Mesothelial cell of epicardium (in vitro differentiated cells): ENCODE measurements around the gene PAQR5. TPM values are rescaled to one million over a fixed set of nuclear protein-coding genes. Genes with fewer than 3 reads are reported as not detected.

Source experiments
- DNase-seq, 2 experiments: peaks; one replicate each; pipeline ENCODE4 v3.0.0; 2021; ENCODE audit warnings: low spot score in 2 of 2; ENCODE audit not compliant: unreplicated experiment in 2 of 2
- H3K27ac Mint-ChIP-seq: 2 replicates; pipeline ENCODE4 v1.8.0; 2021; ENCODE audit warnings: mixed read lengths
- H3K27me3 Mint-ChIP-seq: 2 replicates; pipeline ENCODE4 v1.8.0; 2021; ENCODE audit warnings: low read depth, mixed read lengths
- H3K36me3 Mint-ChIP-seq: 2 replicates; pipeline ENCODE4 v1.8.0; 2021; ENCODE audit warnings: mixed read lengths
- H3K4me1 Mint-ChIP-seq: 2 replicates; pipeline ENCODE4 v1.8.0; 2021; ENCODE audit warnings: mixed read lengths
- H3K4me3 Mint-ChIP-seq: 2 replicates; pipeline ENCODE4 v1.8.0; 2021; ENCODE audit warnings: mild to moderate bottlenecking, moderate library complexity, mixed read lengths
- H3K9me3 Mint-ChIP-seq: 2 replicates; pipeline ENCODE4 v1.8.0; 2021; ENCODE audit warnings: mixed read lengths
- total RNA-seq: library from RNA; stranded (reverse); gene quantifications from 3 replicates; pipeline ENCODE4 v1.2.1, GENCODE V29; 2021
- TF ChIP-seq, protein P1 (sequence below): fragments of 200-600 bp; sonication (generic); IDR thresholded peaks from one replicate; pipeline ENCODE4 v1.5.0; 2021; ENCODE audit warnings: antibody characterized with exemption; ENCODE audit not compliant: unreplicated experiment

The PAQR5 gene
- total RNA-seq, 1 donor from 2014 or later, result 1.2 TPM

DNA sequence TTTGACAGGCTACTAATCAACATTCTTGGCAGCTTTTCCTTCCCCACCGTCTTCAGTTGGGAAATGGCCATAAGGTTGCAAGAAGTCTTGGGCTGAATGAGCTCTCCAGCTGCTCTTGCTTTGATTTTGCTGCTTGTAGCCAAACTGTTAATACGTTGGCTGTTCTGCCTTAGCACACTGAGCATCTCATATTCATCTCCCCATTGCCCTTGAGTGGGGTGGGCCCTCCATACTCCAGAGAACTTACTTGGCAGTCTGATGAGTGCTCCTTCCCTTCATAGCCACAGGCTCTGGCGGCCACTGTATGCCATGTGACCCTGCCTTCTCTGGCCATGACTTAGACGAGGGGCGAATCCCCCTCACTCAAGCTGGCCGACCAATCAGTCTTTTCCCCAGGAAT is 25.8 kb upstream of the PAQR5 start:
- H3K27me3 Mint-ChIP-seq, result no peaks in the 10 kb centered on the region
- H3K4me3 Mint-ChIP-seq, result no peak overlapping the region
- H3K4me1 Mint-ChIP-seq, result peaks cover 40% of the 10 kb centered on the region
- H3K9me3 Mint-ChIP-seq, result no peaks in the 10 kb centered on the region
- TF ChIP-seq, protein P1, sequence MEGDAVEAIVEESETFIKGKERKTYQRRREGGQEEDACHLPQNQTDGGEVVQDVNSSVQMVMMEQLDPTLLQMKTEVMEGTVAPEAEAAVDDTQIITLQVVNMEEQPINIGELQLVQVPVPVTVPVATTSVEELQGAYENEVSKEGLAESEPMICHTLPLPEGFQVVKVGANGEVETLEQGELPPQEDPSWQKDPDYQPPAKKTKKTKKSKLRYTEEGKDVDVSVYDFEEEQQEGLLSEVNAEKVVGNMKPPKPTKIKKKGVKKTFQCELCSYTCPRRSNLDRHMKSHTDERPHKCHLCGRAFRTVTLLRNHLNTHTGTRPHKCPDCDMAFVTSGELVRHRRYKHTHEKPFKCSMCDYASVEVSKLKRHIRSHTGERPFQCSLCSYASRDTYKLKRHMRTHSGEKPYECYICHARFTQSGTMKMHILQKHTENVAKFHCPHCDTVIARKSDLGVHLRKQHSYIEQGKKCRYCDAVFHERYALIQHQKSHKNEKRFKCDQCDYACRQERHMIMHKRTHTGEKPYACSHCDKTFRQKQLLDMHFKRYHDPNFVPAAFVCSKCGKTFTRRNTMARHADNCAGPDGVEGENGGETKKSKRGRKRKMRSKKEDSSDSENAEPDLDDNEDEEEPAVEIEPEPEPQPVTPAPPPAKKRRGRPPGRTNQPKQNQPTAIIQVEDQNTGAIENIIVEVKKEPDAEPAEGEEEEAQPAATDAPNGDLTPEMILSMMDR, result no peak
- no peaks in the 10 kb centered on the region for H3K36me3 Mint-ChIP-seq
- no peak overlapping the region for H3K27ac Mint-ChIP-seq
- no peak for DNase-seq

- no peaks in the 10 kb centered on the region for H3K36me3 Mint-ChIP-seq
- H3K4me1 Mint-ChIP-seq, result peaks cover 46% of the 10 kb centered on the region
- no peak overlapping the region for H3K4me3 Mint-ChIP-seq
- no peak overlapping the region for H3K27ac Mint-ChIP-seq
- H3K27me3 Mint-ChIP-seq, result peaks cover 3% of the 10 kb centered on the region
- TF ChIP-seq, protein P1, result no peak
- no peaks in the 10 kb centered on the region for H3K9me3 Mint-ChIP-seq
- DNase-seq, result no peak
Observed at GRCh38 chr15:69275074-69275670, 23.5 kb upstream of the PAQR5 start.

DNA sequence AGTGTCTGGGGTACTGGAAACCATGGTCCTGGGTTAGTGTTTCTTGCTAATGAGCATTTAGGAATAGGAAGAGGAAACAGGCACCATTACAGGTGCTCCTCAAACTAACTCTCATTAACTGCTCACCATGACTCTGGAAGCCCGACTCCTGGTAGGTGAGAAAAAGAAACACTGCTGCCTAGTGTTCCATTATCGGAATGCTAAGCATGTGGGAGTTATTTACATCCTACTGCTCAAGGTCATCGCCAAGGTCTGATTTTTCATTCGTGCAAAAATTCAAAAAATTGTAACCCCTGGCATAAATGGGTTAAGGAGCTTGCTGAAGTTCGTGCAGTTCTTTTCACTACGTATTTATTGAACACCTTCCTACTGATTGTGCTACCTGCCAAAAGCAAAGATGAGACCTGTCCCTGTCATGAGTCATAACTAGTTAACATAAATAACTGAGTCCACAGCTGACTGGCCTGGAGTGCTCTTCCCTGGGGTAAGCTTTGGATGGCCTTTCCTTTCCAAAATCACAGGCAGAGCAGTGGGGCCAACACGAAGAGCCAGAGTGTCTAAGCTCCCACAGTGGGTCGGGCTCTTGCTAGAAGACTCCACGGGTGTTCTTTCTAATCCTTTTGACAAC is 22.7 kb upstream of the PAQR5 start:
- H3K9me3 Mint-ChIP-seq, result no peaks in the 10 kb centered on the region
- no peak overlapping the region for H3K27ac Mint-ChIP-seq
- DNase-seq, result no peak
- no peak overlapping the region for H3K4me3 Mint-ChIP-seq
- TF ChIP-seq, protein P1, result no peak
- H3K36me3 Mint-ChIP-seq, result no peaks in the 10 kb centered on the region
- H3K27me3 Mint-ChIP-seq, result peaks cover 3% of the 10 kb centered on the region
- H3K4me1 Mint-ChIP-seq, result peaks cover 55% of the 10 kb centered on the region

GRCh38 chr15:69277316-69277715 is 21.4 kb upstream of the PAQR5 start:
- Mint-ChIP-seq H3K4me3 (no peak overlapping the region), H3K9me3 (no peaks in the 10 kb centered on the region), H3K27ac (no peak overlapping the region), H3K4me1 (peaks cover 51% of the 10 kb centered on the region), H3K36me3 (no peaks in the 10 kb centered on the region), H3K27me3 (peaks cover 3% of the 10 kb centered on the region)
- DNase-seq, result no peak
- TF ChIP-seq, protein P1, result no peak

DNA sequence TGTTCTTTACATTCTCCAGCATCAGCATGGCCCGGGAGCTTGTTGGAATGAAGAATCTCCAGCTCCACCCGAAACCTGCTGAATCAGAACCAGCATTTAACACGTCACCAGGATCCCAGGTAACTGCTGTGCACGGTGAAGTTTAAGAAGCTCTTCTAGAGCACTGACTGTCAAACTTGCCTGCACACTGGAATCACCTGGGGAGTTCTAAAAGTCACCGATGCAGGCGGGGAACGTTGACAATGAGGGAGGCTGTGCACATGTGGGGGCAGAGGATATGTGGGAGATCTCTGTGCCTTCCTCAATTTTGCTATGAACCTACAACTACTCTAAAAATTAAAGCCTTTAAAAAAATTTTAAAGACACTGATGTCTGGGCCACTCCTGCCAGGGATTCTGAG is 19.1 kb upstream of the PAQR5 start:
- no peak for DNase-seq
- Mint-ChIP-seq H3K36me3 (no peaks in the 10 kb centered on the region), H3K9me3 (no peaks in the 10 kb centered on the region), H3K4me1 (peaks cover 50% of the 10 kb centered on the region), H3K27me3 (peaks cover 3% of the 10 kb centered on the region), H3K27ac (no peak overlapping the region), H3K4me3 (no peak overlapping the region)
- TF ChIP-seq, protein P1, result no peak
